ENCODE results near the gene KSR1. TPM values are rescaled to one million over a fixed set of nuclear protein-coding genes. Genes with fewer than 3 reads are reported as not detected.

The KSR1 gene
- total RNA-seq, 1 donor from 2014 or later, result 9.5 TPM

GRCh38 chr17:27547301-27547683, 91.0 kb downstream of the KSR1 start:
- DNase-seq, result no peak
- peaks cover 5% of the 10 kb centered on the region for H3K4me1 ChIP-seq
- H3K36me3 ChIP-seq, result no peaks in the 10 kb centered on the region
- intact Hi-C loops (cut with micrococcal nuclease), result no loop called here
- H3K9me3 ChIP-seq (replicated peaks), result no peaks in the 10 kb centered on the region
- no peaks in the 10 kb centered on the region for H3K27me3 ChIP-seq (ENCODE audit: low read depth)
- no peak overlapping the region for H3K4me3 ChIP-seq
- no peak for TF ChIP-seq CTCF (IDR thresholded peaks at IDR 0.05; ENCODE audit: borderline replicate concordance)
- no peak overlapping the region for H3K27ac ChIP-seq (replicated peaks)

GRCh38 chr17:27548369-27548768, 92.1 kb downstream of the KSR1 start:
- Histone ChIP-seq H3K4me1 (peaks cover 15% of the 10 kb centered on the region), H3K36me3 (no peaks in the 10 kb centered on the region), H3K27me3 (ENCODE audit: low read depth) (no peaks in the 10 kb centered on the region), H3K9me3 (replicated peaks) (no peaks in the 10 kb centered on the region), H3K4me3 (no peak overlapping the region), H3K27ac (replicated peaks) (no peak overlapping the region)
- no peak for TF ChIP-seq CTCF (IDR thresholded peaks at IDR 0.05; ENCODE audit: borderline replicate concordance)
- intact Hi-C loops (cut with micrococcal nuclease), result no loop called here
- DNase-seq, result no peak

- no peak for TF ChIP-seq CTCF (IDR thresholded peaks at IDR 0.05; ENCODE audit: borderline replicate concordance)
- H3K36me3 ChIP-seq, result no peaks in the 10 kb centered on the region
- H3K27me3 ChIP-seq (ENCODE audit: low read depth), result no peaks in the 10 kb centered on the region
- H3K4me3 ChIP-seq, result no peak overlapping the region
- DNase-seq, result peak; percentile 60
- peak overlapping the region; percentile 23 for H3K27ac ChIP-seq (replicated peaks)
- H3K4me1 ChIP-seq, result peaks cover 25% of the 10 kb centered on the region
- H3K9me3 ChIP-seq (replicated peaks), result no peaks in the 10 kb centered on the region
- intact Hi-C loops (cut with micrococcal nuclease), result no loop called here
These were observed 93.1 kb downstream of the KSR1 start for GRCh38 chr17:27549251-27549893.

- H3K27ac ChIP-seq (replicated peaks), result peak overlapping the region; percentile 23
- no peak for TF ChIP-seq CTCF (IDR thresholded peaks at IDR 0.05; ENCODE audit: borderline replicate concordance)
- H3K9me3 ChIP-seq (replicated peaks), result no peaks in the 10 kb centered on the region
- intact Hi-C loops (cut with micrococcal nuclease), result no loop called here
- H3K36me3 ChIP-seq, result no peaks in the 10 kb centered on the region
- H3K27me3 ChIP-seq (ENCODE audit: low read depth), result no peaks in the 10 kb centered on the region
- H3K4me1 ChIP-seq, result peaks cover 36% of the 10 kb centered on the region
- no peak overlapping the region for H3K4me3 ChIP-seq
- DNase-seq, result no peak
These were observed 94.2 kb downstream of the KSR1 start for GRCh38 chr17:27550291-27550930.

GRCh38 chr17:27550974-27551505, 94.8 kb downstream of the KSR1 start:
- H3K4me3 ChIP-seq, result no peak overlapping the region
- no peaks in the 10 kb centered on the region for H3K27me3 ChIP-seq (ENCODE audit: low read depth)
- no peak for TF ChIP-seq CTCF (IDR thresholded peaks at IDR 0.05; ENCODE audit: borderline replicate concordance)
- no peaks in the 10 kb centered on the region for H3K9me3 ChIP-seq (replicated peaks)
- H3K36me3 ChIP-seq, result no peaks in the 10 kb centered on the region
- no peak overlapping the region for H3K27ac ChIP-seq (replicated peaks)
- intact Hi-C loops (cut with micrococcal nuclease), result no loop called here
- no peak for DNase-seq
- H3K4me1 ChIP-seq, result peaks cover 36% of the 10 kb centered on the region
